Left lung (tissue), 10 donors: ENCODE measurements around the gene PIGS. TPM values are rescaled to one million over a fixed set of nuclear protein-coding genes. Genes with fewer than 3 reads are reported as not detected.

Experiments used
- ATAC-seq: fragments of 200-7000 bp; cut with Tn5 transposase; one replicate; pipeline ENCODE4 v1.9.1; 2020; ENCODE audit warnings: moderate library complexity
- DNase-seq, 4 donors: peaks; one replicate each; pipeline ENCODE4 v3.0.0-alpha.2; 2013 to 2020
- H3K27ac ChIP-seq, 2 donors: fragments of 200-600 bp; sonication (generic) in 1 of 2; one replicate each; pipeline versions ENCODE4 v1.5.0 to v1.8.0; 2020 to 2021
- H3K27me3 ChIP-seq, 2 donors: fragments of 200-600 bp; sonication (generic) in 1 of 2; one replicate each; pipeline versions ENCODE4 v1.5.0 to v1.8.0; 2020 to 2021
- H3K36me3 ChIP-seq, 2 donors: fragments of 200-600 bp; sonication (generic) in 1 of 2; one replicate each; pipeline versions ENCODE4 v1.5.0 to v1.8.0; 2020 to 2021
- H3K4me1 ChIP-seq, 2 donors: fragments of 200-600 bp; one replicate each; pipeline ENCODE4 v1.8.0; 2021
- H3K4me3 ChIP-seq, 2 donors: fragments of 200-600 bp; sonication (generic) in 1 of 2; one replicate each; pipeline versions ENCODE4 v1.5.0 to v1.8.0; 2020 to 2021; ENCODE audit warnings: mild to moderate bottlenecking in 1 of 2
- H3K9me3 ChIP-seq, 2 donors: fragments of 200-600 bp; sonication (generic) in 1 of 2; one replicate each; pipeline versions ENCODE4 v1.5.0 to v1.8.0; 2020 to 2021
- intact Hi-C, 2 donors: fragments of 100-400 bp; cut with DNase I; formaldehyde crosslinking; loops; one replicate each; pipeline versions ENCODE4 v1.11.2 to v1.14.2; 2022
- polyA plus RNA-seq, 6 donors: library from polyadenylated mRNA; unstranded; fragments of 120-200 nt; gene quantifications; one replicate each; pipeline ENCODE4 v1.2.1, GENCODE V29; 2013; ENCODE audit not compliant: insufficient read length in 6 of 6
- total RNA-seq, 2 donors: library from RNA; stranded (reverse); fragmentation: NEBNext Ultra II Directional; extraction: Animal tissue kit (Norgen Biotek cat#: 25700); gene quantifications; one replicate each; pipeline ENCODE4 v1.2.1, GENCODE V29; 2021
- TF ChIP-seq, protein P1 (sequence below), 2 donors: fragments of 200-600 bp; sonication (generic) in 1 of 2; IDR thresholded peaks; one replicate each; pipeline versions ENCODE4 v1.5.0 to v1.8.0; 2021; ENCODE audit warnings: antibody characterized with exemption in 2 of 2
- donor health status: DM: no; HTN: yes; CAD: no.
- donor health status: DM: no; HTN: no; CAD: no.

The PIGS gene
- total and polyA plus RNA-seq, 8 donors, result 57.9 to 66.6 (median 63.1) TPM

DNA sequence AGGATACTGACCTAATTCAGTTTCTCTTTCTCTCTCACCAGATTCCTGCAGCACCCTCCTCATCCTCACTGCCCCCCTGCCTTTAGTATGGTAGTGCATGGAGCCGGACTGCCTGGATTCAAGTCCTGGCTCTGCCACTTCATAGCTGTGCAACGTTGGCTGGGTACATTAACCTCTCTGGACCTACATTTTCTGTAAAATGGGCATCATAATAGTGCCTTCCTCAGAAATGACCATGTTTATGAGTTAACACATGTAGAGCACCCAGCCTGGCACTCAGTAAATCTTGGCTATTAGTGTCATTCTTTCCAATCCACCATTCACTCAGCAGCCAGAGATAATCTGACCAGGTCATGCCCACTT, 26.2 kb downstream of the PIGS start:
- intact Hi-C loops, result loop anchor here in 1 of 2 donors (10.0 kb wide), 1 partner anchor 70 kb away; the partner anchor contains the start of gene RSKR
- H3K9me3 ChIP-seq, result no peaks in the 10 kb centered on the region
- ATAC-seq (no peak), DNase-seq (no peak)
- H3K4me1 ChIP-seq, result peaks cover 0 to 29% of the 10 kb centered on the region in 2 donors
- no peak overlapping the region for H3K27ac ChIP-seq
- peaks cover 0 to 10% of the 10 kb centered on the region in 2 donors for H3K36me3 ChIP-seq
- no peaks in the 10 kb centered on the region for H3K27me3 ChIP-seq
- no peak overlapping the region for H3K4me3 ChIP-seq
- TF ChIP-seq, protein P1, sequence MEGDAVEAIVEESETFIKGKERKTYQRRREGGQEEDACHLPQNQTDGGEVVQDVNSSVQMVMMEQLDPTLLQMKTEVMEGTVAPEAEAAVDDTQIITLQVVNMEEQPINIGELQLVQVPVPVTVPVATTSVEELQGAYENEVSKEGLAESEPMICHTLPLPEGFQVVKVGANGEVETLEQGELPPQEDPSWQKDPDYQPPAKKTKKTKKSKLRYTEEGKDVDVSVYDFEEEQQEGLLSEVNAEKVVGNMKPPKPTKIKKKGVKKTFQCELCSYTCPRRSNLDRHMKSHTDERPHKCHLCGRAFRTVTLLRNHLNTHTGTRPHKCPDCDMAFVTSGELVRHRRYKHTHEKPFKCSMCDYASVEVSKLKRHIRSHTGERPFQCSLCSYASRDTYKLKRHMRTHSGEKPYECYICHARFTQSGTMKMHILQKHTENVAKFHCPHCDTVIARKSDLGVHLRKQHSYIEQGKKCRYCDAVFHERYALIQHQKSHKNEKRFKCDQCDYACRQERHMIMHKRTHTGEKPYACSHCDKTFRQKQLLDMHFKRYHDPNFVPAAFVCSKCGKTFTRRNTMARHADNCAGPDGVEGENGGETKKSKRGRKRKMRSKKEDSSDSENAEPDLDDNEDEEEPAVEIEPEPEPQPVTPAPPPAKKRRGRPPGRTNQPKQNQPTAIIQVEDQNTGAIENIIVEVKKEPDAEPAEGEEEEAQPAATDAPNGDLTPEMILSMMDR (IDR thresholded peaks at IDR 0.05), result no peak

DNA sequence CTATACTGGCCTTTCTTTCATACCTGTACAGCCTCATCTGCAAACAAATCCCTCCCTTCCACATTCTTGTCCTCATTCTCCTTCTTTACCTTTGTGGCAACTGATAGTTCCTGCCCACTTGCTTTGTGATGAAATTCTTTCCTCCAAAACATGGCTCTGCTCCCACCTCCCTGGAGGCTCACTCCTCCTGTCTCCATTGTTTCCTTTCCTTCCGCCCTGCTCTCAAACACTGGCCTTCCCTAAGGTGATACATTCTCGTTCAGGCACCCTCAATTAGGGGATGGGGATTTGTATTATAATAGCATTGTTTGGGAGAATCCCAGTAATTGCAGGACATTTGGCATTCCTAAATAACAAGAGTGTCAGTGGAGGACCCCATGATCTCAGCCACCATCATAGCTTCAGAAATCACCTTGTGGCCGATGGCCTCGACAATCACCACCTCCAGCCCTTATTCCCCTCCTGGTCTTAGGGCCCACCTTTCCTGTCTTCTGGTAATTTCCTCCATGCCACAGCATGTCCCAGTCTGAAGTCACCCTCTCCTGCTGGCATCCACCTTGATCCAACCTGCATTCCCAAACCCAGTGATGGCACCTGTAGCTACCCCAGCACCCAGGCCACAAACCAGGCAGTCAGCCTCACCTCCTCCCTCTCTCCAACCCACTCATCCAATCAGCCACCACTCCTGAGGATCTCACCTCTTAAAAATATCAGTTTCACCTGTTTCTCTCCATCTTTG, 26.8 kb downstream of the PIGS start:
- H3K36me3 ChIP-seq, result peaks cover 0 to 10% of the 10 kb centered on the region in 2 donors
- ATAC-seq (no peak), DNase-seq (no peak)
- no peak overlapping the region for H3K27ac ChIP-seq
- H3K27me3 ChIP-seq, result no peaks in the 10 kb centered on the region
- peaks cover 0 to 23% of the 10 kb centered on the region in 2 donors for H3K4me1 ChIP-seq
- no peaks in the 10 kb centered on the region for H3K9me3 ChIP-seq
- no peak overlapping the region for H3K4me3 ChIP-seq
- intact Hi-C loops, result loop anchor here in 1 of 2 donors (10.0 kb wide), 1 partner anchor 70 kb away; the partner anchor contains the start of gene RSKR
- TF ChIP-seq, protein P1 (IDR thresholded peaks at IDR 0.05), result no peak

DNA sequence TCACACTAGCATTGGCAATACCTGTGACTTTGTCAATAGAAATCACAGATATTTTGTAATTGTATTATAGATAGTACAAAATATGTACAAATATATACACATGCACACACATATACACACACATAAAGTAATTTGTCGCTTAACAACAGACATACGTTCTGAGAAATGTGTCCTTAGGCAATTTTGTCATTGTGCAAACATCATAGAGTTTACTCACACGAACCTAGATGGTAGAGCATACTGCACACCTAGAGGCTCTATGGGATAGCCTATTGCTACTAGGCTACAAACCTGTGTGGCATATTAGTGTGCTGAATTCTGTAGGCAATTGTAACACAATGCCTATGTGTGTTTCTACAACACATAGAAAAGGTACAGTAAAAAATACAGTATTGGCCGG, 29.9 kb downstream of the PIGS start:
- Histone ChIP-seq H3K9me3 (no peaks in the 10 kb centered on the region), H3K27me3 (no peaks in the 10 kb centered on the region), H3K36me3 (peaks cover 0 to under 1% of the 10 kb centered on the region in 2 donors), H3K27ac (no peak overlapping the region), H3K4me3 (no peak overlapping the region), H3K4me1 (no peaks in the 10 kb centered on the region)
- intact Hi-C loops, result loop anchor here in 1 of 2 donors (10.0 kb wide), 1 partner anchor 73 kb away; the partner anchor contains the start of gene RSKR
- TF ChIP-seq, protein P1 (IDR thresholded peaks at IDR 0.05), result no peak
- DNase-seq, result no peak
- no peak for ATAC-seq

DNA sequence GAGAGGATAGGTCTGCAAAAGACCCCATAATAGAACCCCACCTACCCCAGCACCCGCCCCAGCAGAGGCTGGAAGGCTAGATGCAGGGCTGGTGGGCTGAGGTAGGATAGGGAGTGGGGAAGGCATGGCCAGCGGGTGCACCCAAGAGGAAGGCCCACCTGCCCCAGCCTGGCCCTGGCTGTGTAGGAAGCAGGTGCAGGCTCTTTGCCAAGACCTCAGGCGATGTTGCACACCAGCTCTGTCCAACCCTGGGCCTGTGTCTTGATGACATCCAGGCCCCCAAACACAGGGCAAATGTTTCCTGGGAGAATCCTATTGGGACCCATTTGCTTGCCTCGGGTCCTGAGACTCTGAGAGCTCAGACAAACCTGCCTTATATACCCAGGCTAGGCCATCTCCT, 31.1 kb downstream of the PIGS start:
- TF ChIP-seq, protein P1 (IDR thresholded peaks at IDR 0.05), result no peak
- ATAC-seq (no peak), DNase-seq (no peak)
- Histone ChIP-seq H3K27ac (no peak overlapping the region), H3K27me3 (no peaks in the 10 kb centered on the region), H3K9me3 (no peaks in the 10 kb centered on the region), H3K4me3 (no peak overlapping the region), H3K36me3 (no peaks in the 10 kb centered on the region), H3K4me1 (no peaks in the 10 kb centered on the region)
- intact Hi-C loops, result loop anchor here in 1 of 2 donors (10.0 kb wide), 1 partner anchor 75 kb away; the partner anchor contains the start of gene RSKR

DNA sequence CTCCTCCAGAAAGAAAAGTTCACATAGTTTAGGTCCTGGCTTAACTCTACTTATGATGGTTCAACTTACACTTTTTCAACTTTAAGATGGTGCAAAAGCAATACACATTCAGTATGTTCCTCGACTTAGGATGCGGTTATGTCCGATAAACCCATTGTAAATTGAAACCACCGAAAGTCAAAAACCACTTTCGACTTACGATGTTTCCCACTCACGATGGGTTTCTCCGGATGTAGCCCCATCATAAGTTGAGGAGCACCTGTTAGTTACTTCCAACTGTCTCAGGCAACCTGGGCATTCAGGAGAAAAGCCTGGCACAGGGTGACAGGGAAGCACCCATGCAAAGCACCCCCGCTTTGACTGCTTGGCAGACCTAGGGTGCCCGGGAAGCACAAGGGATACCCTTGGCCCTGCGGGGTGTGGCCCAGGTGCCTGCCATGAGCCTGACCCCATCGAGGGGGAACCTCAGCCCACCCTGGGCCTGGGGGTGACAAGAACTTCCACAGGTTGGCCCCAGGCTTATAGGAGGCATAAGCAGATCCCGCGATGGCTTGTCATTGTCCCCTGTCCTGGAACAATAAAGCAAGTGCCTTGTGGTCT, 32.9 kb downstream of the PIGS start:
- Histone ChIP-seq H3K4me3 (no peak overlapping the region), H3K9me3 (no peaks in the 10 kb centered on the region), H3K27ac (no peak overlapping the region), H3K27me3 (no peaks in the 10 kb centered on the region), H3K4me1 (no peaks in the 10 kb centered on the region), H3K36me3 (no peaks in the 10 kb centered on the region)
- intact Hi-C loops, result loop anchor here in 1 of 2 donors (5.0 kb wide), 1 partner anchor 41 kb away; no protein-coding TSS in a partner anchor
- DNase-seq (no peak), ATAC-seq (no peak)
- TF ChIP-seq, protein P1 (IDR thresholded peaks at IDR 0.05), result no peak
